Endothelial cell (in vitro differentiated cells): ENCODE measurements around the gene GALK1. TPM values are rescaled to one million over a fixed set of nuclear protein-coding genes. Genes with fewer than 3 reads are reported as not detected.

Source experiments
- DNase-seq: peaks from one replicate; pipeline ENCODE4 v3.0.0; 2021; ENCODE audit warnings: low spot score
- H3K27ac Mint-ChIP-seq: one replicate; pipeline ENCODE4 v1.8.0; 2021; ENCODE audit warnings: mixed read lengths, inconsistent platforms; ENCODE audit not compliant: unreplicated experiment
- H3K27me3 Mint-ChIP-seq: one replicate; pipeline ENCODE4 v1.8.0; 2021; ENCODE audit warnings: mild to moderate bottlenecking, moderate library complexity, mixed read lengths, inconsistent platforms; ENCODE audit not compliant: unreplicated experiment
- H3K36me3 Mint-ChIP-seq: one replicate; pipeline ENCODE4 v1.8.0; 2021; ENCODE audit warnings: mild to moderate bottlenecking, low read depth, mixed read lengths, inconsistent platforms; ENCODE audit not compliant: unreplicated experiment
- H3K4me1 Mint-ChIP-seq: one replicate; pipeline ENCODE4 v1.8.0; 2021; ENCODE audit warnings: mild to moderate bottlenecking, mixed read lengths, inconsistent platforms; ENCODE audit not compliant: unreplicated experiment
- H3K4me3 Mint-ChIP-seq: one replicate; pipeline ENCODE4 v1.8.0; 2021; ENCODE audit warnings: mild to moderate bottlenecking, mixed read lengths, inconsistent platforms; ENCODE audit not compliant: unreplicated experiment
- H3K9me3 Mint-ChIP-seq: one replicate; pipeline ENCODE4 v1.8.0; 2021; ENCODE audit warnings: mixed read lengths, inconsistent platforms; ENCODE audit not compliant: unreplicated experiment
- total RNA-seq: library from RNA; stranded (reverse); fragmentation: NEBNext Ultra II Directional; extraction: Animal tissue kit (Norgen Biotek cat#: 25700); gene quantifications from one replicate; pipeline ENCODE4 v1.2.1, GENCODE V29; 2021; ENCODE audit not compliant: unreplicated experiment
- TF ChIP-seq, protein P1 (sequence below): fragments of 200-600 bp; sonication (generic); IDR thresholded peaks from one replicate; pipeline ENCODE4 v1.5.0; 2021; ENCODE audit warnings: antibody characterized with exemption; ENCODE audit not compliant: unreplicated experiment

Gene GALK1
- total RNA-seq, 1 donor from 2014 or later: 18.0 TPM

DNA sequence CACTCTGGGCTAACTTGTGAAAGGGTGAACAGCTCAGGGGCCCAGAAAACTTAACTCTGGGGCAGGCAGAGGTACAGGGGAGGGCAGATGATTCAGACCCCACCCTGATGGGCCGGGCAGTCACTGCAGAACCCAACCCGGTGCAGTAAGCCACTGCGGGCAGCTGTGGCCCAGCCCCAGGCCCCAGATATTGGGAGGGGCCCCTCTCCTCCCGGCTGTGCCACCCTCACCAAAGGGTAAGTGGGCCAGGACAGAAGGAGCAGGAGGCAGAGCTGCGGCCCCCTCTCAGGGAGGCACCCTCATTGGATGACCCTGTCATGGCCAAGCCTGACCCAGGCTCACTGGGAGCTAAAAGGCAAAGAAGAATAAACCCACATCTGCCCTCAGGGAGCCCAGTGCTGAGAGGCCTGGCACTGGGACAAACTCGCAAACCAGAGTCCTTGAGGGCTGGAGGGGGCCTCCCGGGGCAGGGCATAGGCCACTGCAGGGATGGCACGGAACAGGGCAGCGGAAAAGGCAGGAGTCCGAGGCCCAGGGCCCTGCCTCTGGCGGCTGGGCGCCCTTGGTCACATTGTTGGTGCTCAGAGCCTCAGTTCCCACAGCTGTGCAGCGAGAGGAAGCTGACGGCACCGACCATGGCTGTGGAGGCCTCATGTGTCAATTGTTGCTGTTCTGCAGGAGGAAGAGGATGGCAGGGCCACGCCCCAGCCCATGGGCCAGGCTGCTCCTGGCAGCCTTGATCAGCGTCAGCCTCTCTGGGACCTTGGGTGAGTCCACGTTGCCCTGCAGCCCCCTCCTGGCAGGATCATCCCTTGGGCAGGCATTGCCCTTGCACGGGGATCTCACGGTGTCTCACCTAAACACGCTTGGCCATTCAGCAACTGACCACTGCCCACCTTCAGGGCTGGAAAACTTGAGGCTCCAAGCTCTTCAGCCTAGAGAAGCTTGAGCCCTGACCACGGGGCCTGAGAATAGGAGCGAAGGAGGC lies 40.7 kb downstream of the GALK1 start:
- Mint-ChIP-seq H3K9me3 (no peaks in the 10 kb centered on the region), H3K27me3 (peaks cover 9% of the 10 kb centered on the region), H3K27ac (no peak overlapping the region), H3K4me3 (no peak overlapping the region), H3K36me3 (no peaks in the 10 kb centered on the region), H3K4me1 (no peaks in the 10 kb centered on the region)
- TF ChIP-seq, protein P1, sequence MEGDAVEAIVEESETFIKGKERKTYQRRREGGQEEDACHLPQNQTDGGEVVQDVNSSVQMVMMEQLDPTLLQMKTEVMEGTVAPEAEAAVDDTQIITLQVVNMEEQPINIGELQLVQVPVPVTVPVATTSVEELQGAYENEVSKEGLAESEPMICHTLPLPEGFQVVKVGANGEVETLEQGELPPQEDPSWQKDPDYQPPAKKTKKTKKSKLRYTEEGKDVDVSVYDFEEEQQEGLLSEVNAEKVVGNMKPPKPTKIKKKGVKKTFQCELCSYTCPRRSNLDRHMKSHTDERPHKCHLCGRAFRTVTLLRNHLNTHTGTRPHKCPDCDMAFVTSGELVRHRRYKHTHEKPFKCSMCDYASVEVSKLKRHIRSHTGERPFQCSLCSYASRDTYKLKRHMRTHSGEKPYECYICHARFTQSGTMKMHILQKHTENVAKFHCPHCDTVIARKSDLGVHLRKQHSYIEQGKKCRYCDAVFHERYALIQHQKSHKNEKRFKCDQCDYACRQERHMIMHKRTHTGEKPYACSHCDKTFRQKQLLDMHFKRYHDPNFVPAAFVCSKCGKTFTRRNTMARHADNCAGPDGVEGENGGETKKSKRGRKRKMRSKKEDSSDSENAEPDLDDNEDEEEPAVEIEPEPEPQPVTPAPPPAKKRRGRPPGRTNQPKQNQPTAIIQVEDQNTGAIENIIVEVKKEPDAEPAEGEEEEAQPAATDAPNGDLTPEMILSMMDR: no peak
- DNase-seq: no peak

DNA sequence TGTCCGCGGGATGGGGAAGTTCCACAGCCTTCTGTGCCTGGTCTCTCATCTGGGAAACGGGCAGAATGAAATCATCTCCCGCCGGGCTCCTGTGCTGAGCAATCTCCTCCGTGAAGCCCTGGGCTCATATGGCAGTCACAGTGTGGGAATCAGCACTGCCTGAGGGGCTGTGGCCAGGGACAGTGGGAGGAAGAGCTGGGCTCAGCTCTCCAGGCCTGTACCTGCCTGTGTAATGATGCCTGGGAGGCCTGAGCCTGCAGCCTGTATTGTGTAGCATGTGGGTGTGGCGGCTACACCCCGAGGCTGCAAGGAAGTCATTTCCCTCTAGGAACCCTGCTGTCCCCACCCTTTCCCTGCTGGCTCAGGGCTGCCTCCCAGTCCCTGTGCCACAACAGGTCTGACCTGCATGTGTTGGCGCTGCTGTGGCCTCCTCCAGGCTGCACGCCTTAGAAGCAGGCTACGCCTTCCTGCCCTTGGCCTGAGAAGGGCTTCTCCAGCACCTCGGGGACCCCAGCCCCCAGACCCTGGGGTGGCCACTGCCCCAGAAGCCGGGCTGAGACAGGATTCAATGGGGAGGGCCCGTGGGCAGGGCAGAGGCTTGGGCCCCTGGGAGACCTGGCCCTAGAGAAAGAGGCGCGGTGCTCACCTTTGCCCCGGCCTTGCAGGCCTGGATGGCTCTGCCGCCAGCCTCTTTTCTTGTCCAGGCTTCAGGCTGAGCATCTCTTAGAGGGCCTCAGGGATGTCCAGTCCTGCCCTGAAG lies 41.6 kb downstream of the GALK1 start:
- Mint-ChIP-seq H3K36me3 (no peaks in the 10 kb centered on the region), H3K9me3 (no peaks in the 10 kb centered on the region), H3K4me3 (no peak overlapping the region), H3K27ac (no peak overlapping the region), H3K27me3 (peaks cover 9% of the 10 kb centered on the region), H3K4me1 (no peaks in the 10 kb centered on the region)
- TF ChIP-seq, protein P1: no peak
- no peak for DNase-seq

DNA sequence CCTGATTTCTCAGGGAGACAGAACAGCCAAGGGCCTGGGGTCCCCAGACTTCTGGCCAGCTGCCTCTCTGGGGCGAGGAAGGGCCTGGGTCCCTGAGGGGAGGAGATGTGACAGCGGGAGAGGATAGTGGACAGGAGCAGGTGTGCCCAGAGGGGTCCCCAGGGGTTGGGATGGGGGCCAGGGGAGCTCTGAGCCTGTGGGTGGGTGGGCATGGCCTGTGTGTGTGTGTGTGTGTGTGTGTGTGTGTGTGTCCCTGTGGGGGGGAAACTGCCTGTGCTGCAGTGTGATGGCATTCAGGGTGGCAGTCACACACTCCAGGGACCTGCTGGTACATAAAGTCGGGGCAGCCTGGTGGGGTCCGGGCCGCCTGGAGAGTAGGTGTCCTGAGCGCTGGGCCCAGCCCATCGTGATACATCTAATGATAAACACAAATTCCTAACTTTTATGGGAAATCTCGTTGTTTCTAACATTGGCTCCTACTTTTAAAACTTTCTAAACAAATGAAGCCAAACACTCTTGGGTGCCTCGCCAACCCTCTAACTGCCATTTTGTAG lies 42.4 kb downstream of the GALK1 start:
- DNase-seq: no peak
- Mint-ChIP-seq H3K4me1 (no peaks in the 10 kb centered on the region), H3K4me3 (no peak overlapping the region), H3K27ac (no peak overlapping the region), H3K36me3 (no peaks in the 10 kb centered on the region), H3K27me3 (peaks cover 6% of the 10 kb centered on the region), H3K9me3 (no peaks in the 10 kb centered on the region)
- TF ChIP-seq, protein P1: no peak

DNA sequence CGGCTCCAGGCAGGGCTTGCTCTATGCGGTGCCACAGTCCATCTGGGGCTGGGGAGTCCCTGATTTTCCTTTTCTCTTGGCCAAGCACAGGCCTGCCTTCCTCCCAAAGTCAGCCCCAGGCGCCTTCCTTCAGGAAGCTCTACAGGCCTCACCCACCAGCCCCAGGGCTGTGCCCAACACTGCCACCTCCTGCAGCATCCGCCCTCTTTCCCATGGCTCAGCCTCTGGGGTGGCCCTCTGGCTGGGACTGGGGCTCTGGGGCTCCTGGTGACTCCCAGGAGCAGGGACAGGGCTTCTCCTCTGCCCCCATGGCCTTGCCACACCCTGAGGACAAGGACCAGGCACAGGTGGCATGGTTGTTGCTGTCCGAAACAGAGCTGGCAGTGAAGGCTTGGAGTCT lies 42.9 kb downstream of the GALK1 start:
- no peaks in the 10 kb centered on the region for H3K4me1 Mint-ChIP-seq
- no peaks in the 10 kb centered on the region for H3K36me3 Mint-ChIP-seq
- DNase-seq: no peak
- no peak overlapping the region for H3K27ac Mint-ChIP-seq
- peaks cover 6% of the 10 kb centered on the region for H3K27me3 Mint-ChIP-seq
- no peak overlapping the region for H3K4me3 Mint-ChIP-seq
- TF ChIP-seq, protein P1: no peak
- H3K9me3 Mint-ChIP-seq: no peaks in the 10 kb centered on the region
